GM12892 (cell line): ENCODE results near the gene SNED1.

ENCODE experiments used
- DNase-seq: peaks from one replicate; pipeline ENCODE4 v3.0.0; 2011; ENCODE audit not compliant: insufficient read length
- FAIRE-seq: peaks from 2 replicates; lab custom pipeline; 2011; peaks lifted over from hg19 to GRCh38; lab: Jason Lieb, UNC
- POLR2A ChIP-seq: IDR thresholded peaks from 2 replicates; pipeline ENCODE4 v1.6.1; 2011; ENCODE audit warnings: low read depth, low read length, control low read depth
- POLR2AphosphoS5 ChIP-seq: IDR thresholded peaks from 2 replicates; pipeline ENCODE4 v1.6.1; 2011; ENCODE audit warnings: low read depth, low read length, control low read depth
- TAF1 ChIP-seq: IDR thresholded peaks from 2 replicates; pipeline ENCODE4 v1.6.1; 2011; ENCODE audit warnings: low read depth, mild to moderate bottlenecking, control low read depth, low read length, borderline replicate concordance

The SNED1 gene

GRCh38 chr2:241007111-241007510 is 8.7 kb downstream of the SNED1 start:
- no peak for DNase-seq
- TF ChIP-seq POLR2A = no peak
- TF ChIP-seq POLR2AphosphoS5 = no peak
- no peak for TF ChIP-seq TAF1
- FAIRE-seq = no peak

- FAIRE-seq (no peak), DNase-seq (no peak)
- TF ChIP-seq TAF1 (no peak), POLR2AphosphoS5 (no peak), POLR2A (no peak)
Measured at GRCh38 chr2:241007880-241008710, 9.7 kb downstream of the SNED1 start.

GRCh38 chr2:241008711-241009121 is 10.3 kb downstream of the SNED1 start:
- FAIRE-seq (no peak), DNase-seq (no peak)
- no peak for TF ChIP-seq TAF1

GRCh38 chr2:241009191-241009590 is 10.8 kb downstream of the SNED1 start:
- DNase-seq = no peak
- FAIRE-seq = no peak
- no peak for TF ChIP-seq POLR2AphosphoS5
- TF ChIP-seq POLR2A = no peak
- TF ChIP-seq TAF1 = no peak

DNA sequence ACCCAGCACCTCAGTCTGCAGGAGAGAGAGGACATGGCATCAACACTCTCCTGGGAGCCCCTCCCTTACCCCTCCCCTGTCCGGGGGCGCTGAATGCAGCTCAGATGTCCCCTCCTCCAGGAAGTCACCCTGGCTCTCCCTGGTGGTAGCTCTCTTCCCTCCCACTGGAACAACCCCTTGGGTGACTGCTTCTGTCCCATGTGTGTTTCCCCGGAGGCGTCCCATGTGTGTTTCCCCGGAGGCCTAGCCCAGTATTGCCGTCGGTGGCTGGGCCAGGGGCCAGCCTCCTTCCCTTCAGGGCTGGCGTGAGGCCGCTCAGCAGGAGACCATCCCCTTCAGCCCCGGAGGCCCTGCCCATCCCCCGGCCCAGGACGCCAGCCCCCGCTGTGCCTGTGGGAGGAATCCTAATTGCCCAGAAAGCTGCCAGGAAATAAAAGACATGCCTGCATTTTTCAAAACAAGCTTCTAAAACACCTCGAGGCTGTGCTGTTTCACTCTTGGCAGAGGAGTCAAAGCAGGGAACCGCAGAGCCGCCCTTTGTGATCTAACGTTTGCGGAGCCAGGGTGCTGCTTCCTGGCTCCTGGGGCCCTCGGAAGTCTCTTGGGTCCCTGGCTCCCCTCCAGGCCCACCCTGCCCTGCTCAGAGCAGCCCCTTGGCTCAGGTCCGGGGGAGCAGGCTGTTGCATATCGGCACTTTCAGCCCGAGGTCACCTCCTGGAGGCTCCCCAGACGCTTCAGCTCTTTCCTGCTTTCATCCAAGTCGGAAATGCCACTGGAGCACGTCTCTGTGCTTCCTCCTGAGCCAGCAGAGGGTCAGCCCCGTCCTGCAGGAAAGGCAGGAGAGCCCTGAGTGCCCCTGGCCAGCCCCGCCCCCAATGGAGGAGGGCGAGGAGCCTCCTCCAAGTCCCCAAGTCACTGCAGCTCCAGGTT is 11.4 kb downstream of the SNED1 start:
- TF ChIP-seq POLR2A = no peak
- no peak for TF ChIP-seq POLR2AphosphoS5
- no peak for TF ChIP-seq TAF1
- DNase-seq = no peak
- FAIRE-seq = no peak

DNA sequence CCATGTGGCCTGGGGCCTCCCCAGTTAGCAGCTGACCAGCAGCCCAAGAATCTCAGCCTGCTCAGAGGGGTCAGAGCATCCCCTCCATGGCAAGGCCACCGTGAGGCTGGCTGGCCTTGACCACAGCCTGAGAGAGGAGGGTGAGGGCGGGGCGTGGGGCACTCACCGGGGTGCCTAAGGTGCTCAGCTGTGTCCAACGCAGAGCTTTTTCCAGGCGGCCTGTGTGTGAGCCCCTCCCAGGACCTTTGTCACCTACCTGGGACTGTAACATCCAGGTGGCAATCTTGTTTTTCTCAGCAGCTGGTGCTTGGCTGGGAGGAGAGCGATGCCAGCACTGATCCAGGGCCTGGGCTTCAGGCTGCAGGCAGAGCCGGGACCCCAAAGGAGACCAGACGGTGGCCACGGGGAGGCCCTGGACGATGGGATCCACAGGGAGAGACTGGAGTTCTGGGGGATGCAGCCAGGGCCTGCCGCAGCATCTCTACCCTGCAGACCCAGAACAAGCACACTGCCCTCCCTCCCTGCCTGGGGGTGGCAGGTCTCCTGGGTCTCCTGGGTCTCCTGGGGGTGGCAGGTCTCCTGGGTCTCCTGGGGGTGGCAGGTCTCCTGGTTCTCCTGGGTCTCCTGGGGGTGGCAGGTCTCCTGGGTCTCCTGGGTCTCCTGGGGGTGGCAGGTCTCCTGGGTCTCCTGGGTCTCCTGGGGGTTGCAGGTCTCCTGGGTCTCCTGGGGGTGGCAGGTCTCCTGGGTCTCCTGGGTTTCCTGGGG is 12.3 kb downstream of the SNED1 start:
- FAIRE-seq (no peak), DNase-seq (no peak)
- TF ChIP-seq POLR2AphosphoS5 (no peak), POLR2A (no peak), TAF1 (no peak)

DNA sequence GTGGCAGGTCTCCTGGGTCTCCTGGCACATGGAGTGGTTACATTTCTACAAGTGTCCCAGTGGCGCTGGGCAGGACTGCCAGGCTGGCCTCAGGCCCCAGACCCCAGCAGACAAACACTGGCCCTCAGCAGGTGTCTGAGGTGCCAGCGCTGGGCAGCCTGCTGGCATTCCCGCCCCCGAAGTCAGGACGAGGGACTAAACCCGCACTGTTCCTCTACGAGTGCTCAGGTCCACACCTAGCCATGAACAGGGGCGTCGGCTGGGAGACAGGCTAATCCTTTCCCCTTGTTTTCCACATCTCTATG is 12.8 kb downstream of the SNED1 start:
- DNase-seq (no peak), FAIRE-seq (no peak)
- TF ChIP-seq TAF1 (no peak), POLR2AphosphoS5 (no peak), POLR2A (no peak)

- TF ChIP-seq TAF1 (no peak), POLR2A (no peak)
- FAIRE-seq (no peak), DNase-seq (no peak)
Measured at GRCh38 chr2:241011751-241012510, 13.5 kb downstream of the SNED1 start.

DNA sequence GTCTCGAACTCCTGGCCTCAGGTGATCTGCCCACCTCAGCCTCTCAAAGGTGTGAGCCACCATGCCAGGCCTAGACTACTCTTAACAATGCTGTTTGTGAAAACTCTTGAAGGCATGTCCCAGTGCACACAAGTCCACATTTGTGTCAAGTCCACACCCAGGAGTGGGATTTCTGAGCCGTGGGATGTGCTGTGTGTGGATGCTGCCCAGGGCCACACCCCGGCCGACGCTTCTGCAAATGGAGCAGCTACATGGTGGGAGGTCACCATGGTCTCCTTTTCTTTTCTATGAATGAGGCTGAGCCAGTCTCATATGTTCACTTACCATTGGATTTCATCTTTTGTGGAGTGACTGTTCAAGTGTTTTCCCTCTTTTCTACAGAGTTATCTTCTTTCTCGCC is 15.8 kb downstream of the SNED1 start:
- TF ChIP-seq TAF1 (no peak), POLR2A (no peak), POLR2AphosphoS5 (no peak)
- no peak for DNase-seq
- FAIRE-seq = no peak

DNA sequence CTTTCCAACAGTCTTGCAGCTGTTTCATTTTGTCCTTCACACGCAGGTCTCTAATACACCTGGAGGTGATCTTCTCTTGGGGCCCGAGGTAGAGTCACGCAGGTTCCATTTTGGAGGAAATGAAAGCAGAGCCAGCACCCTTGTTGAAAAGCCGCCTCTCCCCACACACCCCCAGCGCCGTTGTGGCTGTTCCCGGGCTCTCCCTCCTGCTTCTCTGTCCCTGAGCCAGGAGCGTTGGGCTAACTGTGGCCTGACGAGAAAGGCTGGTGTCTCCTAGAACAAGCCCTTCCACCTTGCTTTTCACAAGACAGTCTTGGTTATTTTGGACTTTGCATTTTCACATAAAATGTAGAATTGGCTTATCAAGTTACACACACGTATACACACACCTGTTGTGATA is 16.3 kb downstream of the SNED1 start:
- TF ChIP-seq TAF1 (no peak), POLR2AphosphoS5 (no peak), POLR2A (no peak)
- DNase-seq (no peak), FAIRE-seq (no peak)
